H9 (cell line): ENCODE data around the gene DNAAF5. TPM values are rescaled to one million over a fixed set of nuclear protein-coding genes. Genes with fewer than 3 reads are reported as not detected.

Experiments
- DNase-seq: peaks from one replicate; pipeline ENCODE4 v3.0.0-alpha.2; 2017
- H2AFZ ChIP-seq: one replicate; pipeline ENCODE4 v1.6.1; 2013; ENCODE audit warnings: mild to moderate bottlenecking, low read length, control low read depth, moderate library complexity
- H2AK5ac ChIP-seq: 2 replicates; pipeline ENCODE4 v1.6.1; 2013; ENCODE audit warnings: low read length, control low read depth, mixed read lengths; ENCODE audit not compliant: insufficient read length
- H2BK120ac ChIP-seq: one replicate; pipeline ENCODE4 v1.6.1; 2013; ENCODE audit warnings: low read depth, mild to moderate bottlenecking, low read length, control low read depth, inconsistent platforms; ENCODE audit not compliant: poor library complexity, severe bottlenecking
- H2BK12ac ChIP-seq: 2 replicates; pipeline ENCODE4 v1.6.1; 2013; ENCODE audit warnings: low read length, control low read depth, mixed read lengths, low read depth; ENCODE audit not compliant: insufficient read length
- H2BK15ac ChIP-seq: 2 replicates; pipeline ENCODE4 v1.6.1; 2013; ENCODE audit warnings: low read depth, low read length, control low read depth
- H2BK20ac ChIP-seq: one replicate; pipeline ENCODE4 v1.6.1; 2013; ENCODE audit warnings: low read depth, mild to moderate bottlenecking, low read length, control low read depth, inconsistent platforms; ENCODE audit not compliant: poor library complexity, severe bottlenecking
- H2BK5ac ChIP-seq: 2 replicates; pipeline ENCODE4 v1.6.1; 2013; ENCODE audit warnings: low read length, control low read depth, mixed read lengths; ENCODE audit not compliant: insufficient read length
- H3K14ac ChIP-seq: 2 replicates; pipeline ENCODE4 v1.6.1; 2013; ENCODE audit warnings: low read length, control low read depth; ENCODE audit not compliant: insufficient read depth
- H3K18ac ChIP-seq: 2 replicates; pipeline ENCODE4 v1.6.1; 2013; ENCODE audit warnings: low read depth, mild to moderate bottlenecking, mixed read lengths, low read length, control low read depth; ENCODE audit not compliant: insufficient read length
- H3K23ac ChIP-seq: 2 replicates; pipeline ENCODE4 v1.6.1; 2013; ENCODE audit warnings: low read length, control low read depth, mixed read lengths, low read depth; ENCODE audit not compliant: insufficient read length
- H3K23me2 ChIP-seq: 2 replicates; pipeline ENCODE4 v1.6.1; 2013; ENCODE audit warnings: low read depth, mild to moderate bottlenecking, mixed read lengths, low read length, control low read depth; ENCODE audit not compliant: insufficient read length, poor library complexity, severe bottlenecking
- H3K27ac ChIP-seq: 2 replicates; pipeline ENCODE4 v1.5.1; 2013; ENCODE audit warnings: low read length, control low read depth, mixed read lengths, low read depth; ENCODE audit not compliant: insufficient read length
- H3K27me3 ChIP-seq: 2 replicates; pipeline ENCODE4 v1.6.1; 2013; ENCODE audit warnings: low read length, control low read depth, inconsistent platforms; ENCODE audit not compliant: insufficient read depth
- H3K4ac ChIP-seq: 2 replicates; pipeline ENCODE4 v1.6.1; 2013; ENCODE audit warnings: low read depth, mild to moderate bottlenecking, control low read depth, inconsistent platforms, low read length, moderate library complexity
- H3K4me1 ChIP-seq: 2 replicates; pipeline ENCODE4 v1.6.1; 2013; ENCODE audit warnings: low read length, control low read depth, inconsistent platforms; ENCODE audit not compliant: insufficient read depth
- H3K4me2 ChIP-seq: 2 replicates; pipeline ENCODE4 v1.6.1; 2013; ENCODE audit warnings: low read length, control low read depth, mixed read lengths; ENCODE audit not compliant: insufficient read length, insufficient read depth
- H3K56ac ChIP-seq: 2 replicates; pipeline ENCODE4 v1.6.1; 2013; ENCODE audit warnings: low read depth, mild to moderate bottlenecking, mixed read lengths, low read length, control low read depth; ENCODE audit not compliant: insufficient read length
- H3K79me1 ChIP-seq: 2 replicates; pipeline ENCODE4 v1.6.1; 2013; ENCODE audit warnings: low read depth, mild to moderate bottlenecking, moderate library complexity, low read length, control low read depth, inconsistent platforms; ENCODE audit not compliant: insufficient read depth, poor library complexity, severe bottlenecking
- H3K79me2 ChIP-seq: 2 replicates; pipeline ENCODE4 v1.6.1; 2013; ENCODE audit warnings: low read length, control low read depth, inconsistent platforms; ENCODE audit not compliant: insufficient read depth
- H3K9ac ChIP-seq: 2 replicates; pipeline ENCODE4 v1.6.1; 2013; ENCODE audit warnings: low read length, control low read depth, mixed read lengths; ENCODE audit not compliant: insufficient read length; ENCODE audit errors: extremely low read depth
- H3K9me3 ChIP-seq: one replicate; pipeline ENCODE4 v1.6.1; 2013; ENCODE audit warnings: low read depth, low read length, inconsistent platforms; ENCODE audit not compliant: control insufficient read depth
- H3T11ph ChIP-seq: one replicate; pipeline ENCODE4 v1.6.1; 2013; ENCODE audit warnings: mild to moderate bottlenecking, low read length, control low read depth, inconsistent platforms
- H4K20me1 ChIP-seq: one replicate; pipeline ENCODE4 v1.6.1; 2013; ENCODE audit not compliant: control insufficient read depth, insufficient read length, insufficient read depth
- H4K5ac ChIP-seq: 2 replicates; pipeline ENCODE4 v1.6.1; 2013; ENCODE audit warnings: low read depth, mild to moderate bottlenecking, mixed read lengths, low read length, control low read depth; ENCODE audit not compliant: insufficient read length
- H4K8ac ChIP-seq: replicated peaks from 2 replicates; pipeline ENCODE4 v1.6.1; 2013; ENCODE audit warnings: low read length, control low read depth, mixed read lengths, low read depth; ENCODE audit not compliant: insufficient read length
- H4K91ac ChIP-seq: 2 replicates; pipeline ENCODE4 v1.6.1; 2013; ENCODE audit warnings: low read depth, mild to moderate bottlenecking, moderate library complexity, mixed read lengths, low read length, control low read depth; ENCODE audit not compliant: insufficient read length
- H3K27ac Mint-ChIP-seq, 3 experiments: 2 replicates in 2 of 3; 3 replicates in 1 of 3; pipeline ENCODE4 v1.8.0; 2020 to 2021; ENCODE audit warnings: mixed read lengths in 3 of 3, mild to moderate bottlenecking in 1 of 3, moderate library complexity in 1 of 3
- H3K27me3 Mint-ChIP-seq: 2 replicates; pipeline ENCODE4 v1.8.0; 2021; ENCODE audit warnings: low read depth, mild to moderate bottlenecking, moderate library complexity, mixed read lengths
- H3K36me3 Mint-ChIP-seq, 3 experiments: 2 replicates in 2 of 3; 3 replicates in 1 of 3; pipeline ENCODE4 v1.8.0; 2020 to 2021; ENCODE audit warnings: low read depth in 3 of 3, mixed read lengths in 3 of 3; ENCODE audit not compliant: insufficient read depth in 1 of 3
- H3K4me1 Mint-ChIP-seq, 2 experiments: 2 replicates each; pipeline ENCODE4 v1.8.0; 2020; ENCODE audit warnings: mixed read lengths in 2 of 2
- H3K4me3 Mint-ChIP-seq, 2 experiments: 2 replicates in 1 of 2; 3 replicates in 1 of 2; pipeline ENCODE4 v1.8.0; 2020 to 2021; ENCODE audit warnings: mild to moderate bottlenecking in 2 of 2, mixed read lengths in 2 of 2, moderate library complexity in 1 of 2
- H3K9me3 Mint-ChIP-seq, 2 experiments: 2 replicates in 1 of 2; 3 replicates in 1 of 2; pipeline ENCODE4 v1.8.0; 2020; ENCODE audit warnings: mild to moderate bottlenecking in 2 of 2, mixed read lengths in 2 of 2, moderate library complexity in 1 of 2
- WGBS: extraction: QIAGEN DNeasy Blood & Tissue Kit; methylation state at CpG from one replicate; pipeline ENCODE4 v1.1.7; 2013; ENCODE audit warnings: missing lambda C conversion rate, low lambda C conversion rate, mixed read lengths; ENCODE audit not compliant: insufficient read length; ENCODE audit errors: extremely low coverage; 5-methylcytosine and 5-hydroxymethylcytosine counted together
- total RNA-seq: library from RNA; stranded (reverse); gene quantifications from 2 replicates; pipeline ENCODE4 v1.2.1, GENCODE V29; 2021
- TF ChIP-seq, protein P1 (sequence below): fragments of 200-600 bp; sonication (generic); conservative IDR thresholded peaks from 3 replicates; pipeline ENCODE4 v1.8.0; 2021; ENCODE audit warnings: antibody characterized with exemption, mild to moderate bottlenecking

DNAAF5 gene
- total RNA-seq, 1 experiment from 2014 or later, result 43.5 TPM

DNA sequence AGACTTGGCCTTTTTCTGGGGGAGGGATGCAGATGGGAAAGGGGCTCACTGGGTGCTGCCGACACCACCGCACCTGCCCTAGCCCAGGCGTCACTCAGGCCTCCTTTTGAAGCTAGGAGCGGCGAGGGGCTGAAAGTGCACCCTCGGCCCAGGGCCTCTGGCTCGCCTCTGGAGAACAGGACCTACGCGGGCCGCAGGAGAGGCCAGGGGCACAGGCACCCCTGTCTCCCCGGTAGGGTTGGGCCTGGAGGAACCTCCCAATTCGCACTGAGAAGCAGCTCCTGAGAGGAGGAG, 47.1 kb downstream of the DNAAF5 start:
- H3K4me1 Mint-ChIP-seq, result no peaks in the 10 kb centered on the region
- H3K18ac ChIP-seq, result no peak overlapping the region
- H2BK5ac ChIP-seq, result no peak overlapping the region
- DNase-seq, result no peak
- H4K8ac ChIP-seq, result no peak overlapping the region
- H3K9me3 ChIP-seq, result no peaks in the 10 kb centered on the region
- H3K36me3 Mint-ChIP-seq, result peaks cover 17 to 38% (median 29%) of the 10 kb centered on the region in 3 experiments
- no peaks in the 10 kb centered on the region for H4K20me1 ChIP-seq
- no peaks in the 10 kb centered on the region for H3K79me1 ChIP-seq
- no peaks in the 10 kb centered on the region for H3K27me3 ChIP-seq
- H3K9ac ChIP-seq, result no peak overlapping the region
- no peaks in the 10 kb centered on the region for H3K79me2 ChIP-seq
- H3K56ac ChIP-seq, result no peak overlapping the region
- H2BK120ac ChIP-seq, result no peak overlapping the region
- H4K91ac ChIP-seq, result no peak overlapping the region
- no peak overlapping the region for H2BK15ac ChIP-seq
- WGBS, result no CpG with 5 or more reads among the region's 12 CpGs
- no peaks in the 10 kb centered on the region for H3K4me1 ChIP-seq
- no peak overlapping the region for H2AK5ac ChIP-seq
- no peak overlapping the region for H2BK20ac ChIP-seq
- no peak overlapping the region for H2AFZ ChIP-seq
- H3K27ac Mint-ChIP-seq, result no peak overlapping the region
- no peak overlapping the region for H3K4me2 ChIP-seq
- H3K23me2 ChIP-seq, result no peaks in the 10 kb centered on the region
- no peak overlapping the region for H3K14ac ChIP-seq
- no peak overlapping the region for H3K4ac ChIP-seq
- H3K23ac ChIP-seq, result no peak overlapping the region
- H3K4me3 Mint-ChIP-seq, result no peak overlapping the region
- no peak overlapping the region for H2BK12ac ChIP-seq
- TF ChIP-seq, protein P1, sequence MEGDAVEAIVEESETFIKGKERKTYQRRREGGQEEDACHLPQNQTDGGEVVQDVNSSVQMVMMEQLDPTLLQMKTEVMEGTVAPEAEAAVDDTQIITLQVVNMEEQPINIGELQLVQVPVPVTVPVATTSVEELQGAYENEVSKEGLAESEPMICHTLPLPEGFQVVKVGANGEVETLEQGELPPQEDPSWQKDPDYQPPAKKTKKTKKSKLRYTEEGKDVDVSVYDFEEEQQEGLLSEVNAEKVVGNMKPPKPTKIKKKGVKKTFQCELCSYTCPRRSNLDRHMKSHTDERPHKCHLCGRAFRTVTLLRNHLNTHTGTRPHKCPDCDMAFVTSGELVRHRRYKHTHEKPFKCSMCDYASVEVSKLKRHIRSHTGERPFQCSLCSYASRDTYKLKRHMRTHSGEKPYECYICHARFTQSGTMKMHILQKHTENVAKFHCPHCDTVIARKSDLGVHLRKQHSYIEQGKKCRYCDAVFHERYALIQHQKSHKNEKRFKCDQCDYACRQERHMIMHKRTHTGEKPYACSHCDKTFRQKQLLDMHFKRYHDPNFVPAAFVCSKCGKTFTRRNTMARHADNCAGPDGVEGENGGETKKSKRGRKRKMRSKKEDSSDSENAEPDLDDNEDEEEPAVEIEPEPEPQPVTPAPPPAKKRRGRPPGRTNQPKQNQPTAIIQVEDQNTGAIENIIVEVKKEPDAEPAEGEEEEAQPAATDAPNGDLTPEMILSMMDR, result no peak
- no peaks in the 10 kb centered on the region for H3K9me3 Mint-ChIP-seq
- H3K27me3 Mint-ChIP-seq, result no peaks in the 10 kb centered on the region
- H4K5ac ChIP-seq, result no peak overlapping the region
- no peak overlapping the region for H3T11ph ChIP-seq
- H3K27ac ChIP-seq, result no peak overlapping the region
